HG03196 (cell line): Measurements from ENCODE around the gene GPR17.

Experiments used
- ATAC-seq: cut with Tn5 transposase; IDR thresholded peaks from one replicate; pipeline ENCODE4 v1.9.1; 2021; ENCODE audit not compliant: unreplicated experiment

GPR17 gene

DNA sequence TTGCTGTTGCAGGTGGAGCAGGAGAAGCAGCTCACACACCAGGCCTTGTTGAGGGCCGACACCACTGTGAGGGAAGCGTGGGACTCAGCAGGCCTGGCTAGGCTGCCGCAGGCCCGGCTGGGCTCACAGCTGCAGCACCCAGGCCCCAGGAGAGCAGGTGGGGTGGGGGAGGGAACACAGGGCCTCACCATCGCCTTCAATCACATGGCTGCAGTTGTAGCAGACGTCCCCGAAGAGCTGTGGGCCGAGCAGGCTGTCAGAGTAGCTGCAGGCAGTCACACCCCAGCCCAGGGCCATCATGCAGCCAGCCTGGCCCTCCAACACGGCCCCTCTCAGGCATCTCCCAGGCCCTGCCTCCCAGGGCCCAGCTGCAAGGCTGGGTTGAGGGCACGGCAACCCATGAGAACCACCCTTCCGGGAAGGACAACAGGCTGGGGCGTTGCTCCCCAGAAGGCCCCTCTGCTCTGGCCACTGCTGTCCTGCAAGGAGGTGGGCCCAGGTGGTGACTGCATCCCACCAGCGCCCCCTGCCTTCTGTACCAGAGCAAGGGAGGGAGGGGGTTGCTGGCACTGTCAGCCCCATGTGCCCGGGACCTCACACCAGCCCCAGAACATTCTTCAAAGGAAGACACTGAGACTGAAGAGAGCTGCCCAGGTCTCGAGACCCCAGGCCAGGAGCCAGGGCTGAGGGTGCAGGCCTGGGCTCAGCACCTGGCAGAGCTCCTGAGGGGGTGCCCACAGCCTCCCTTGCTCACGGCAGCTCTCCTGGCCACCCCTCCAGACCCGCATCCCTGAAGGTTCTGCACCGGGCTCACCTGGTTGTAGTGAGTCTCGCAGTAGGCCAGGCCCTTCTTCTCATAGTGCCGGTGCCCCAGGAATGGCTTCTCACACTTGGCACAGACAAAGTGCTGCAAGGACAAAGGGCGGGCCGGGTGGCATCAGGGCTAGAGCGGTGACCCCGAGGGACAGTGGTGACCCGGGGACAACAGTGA, 5.6 kb upstream of the GPR17 start:
- no peak for ATAC-seq

DNA sequence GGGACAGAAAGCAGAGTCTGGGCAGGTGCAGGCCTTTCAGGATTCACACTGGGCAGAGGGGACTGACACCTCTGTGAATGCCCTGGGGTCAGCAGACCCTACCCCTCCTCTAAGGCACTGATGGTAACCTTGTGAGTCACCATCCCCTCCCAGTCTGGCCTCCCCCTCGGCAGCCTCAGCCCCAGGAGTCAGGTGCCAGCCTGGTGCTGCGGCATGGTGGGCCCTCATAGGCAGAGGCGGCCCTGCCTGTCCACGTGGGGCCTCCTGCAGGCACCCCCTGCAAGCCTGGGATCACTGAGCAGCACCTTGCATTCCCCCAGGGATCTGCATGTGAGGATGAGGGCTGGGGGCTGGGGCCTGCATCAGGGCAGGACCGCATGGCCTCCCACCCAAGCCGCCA, 4.8 kb upstream of the GPR17 start:
- no peak for ATAC-seq

DNA sequence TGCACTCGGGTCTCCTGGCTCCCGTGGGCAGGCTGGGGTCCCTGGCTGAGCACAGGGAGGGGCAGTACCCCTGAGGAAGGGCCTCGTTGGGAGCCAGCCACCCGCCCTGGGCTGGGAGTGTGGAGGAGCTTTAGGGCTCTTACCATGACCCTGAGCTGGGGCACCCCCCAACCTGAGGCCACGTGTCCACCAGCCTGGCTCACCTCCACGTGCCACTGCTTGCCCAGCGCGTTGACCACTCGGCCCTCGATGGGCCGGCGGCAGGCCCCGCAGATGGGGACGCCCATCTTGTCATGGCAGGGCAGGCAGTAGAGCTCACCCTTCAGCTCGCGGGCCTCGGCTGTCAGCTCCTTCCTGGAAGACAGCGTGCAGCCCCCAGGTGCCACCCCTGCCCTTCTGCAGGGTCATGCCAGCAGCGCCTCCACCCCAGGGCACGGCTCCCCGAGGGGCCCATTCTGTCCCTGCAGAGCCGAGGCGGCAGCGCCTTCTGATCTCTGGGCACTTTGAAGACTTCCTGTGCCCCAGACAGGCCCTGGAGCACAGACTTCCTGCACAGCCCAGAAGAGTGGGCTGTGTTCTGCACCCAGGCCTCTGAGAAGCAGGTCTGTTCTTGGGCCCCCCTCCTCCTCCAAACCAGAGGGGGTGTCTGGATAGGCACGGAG, 4.0 kb upstream of the GPR17 start:
- ATAC-seq, result no peak

- no peak for ATAC-seq
Observed at GRCh38 chr2:127642706-127643438, 3.1 kb upstream of the GPR17 start.

DNA sequence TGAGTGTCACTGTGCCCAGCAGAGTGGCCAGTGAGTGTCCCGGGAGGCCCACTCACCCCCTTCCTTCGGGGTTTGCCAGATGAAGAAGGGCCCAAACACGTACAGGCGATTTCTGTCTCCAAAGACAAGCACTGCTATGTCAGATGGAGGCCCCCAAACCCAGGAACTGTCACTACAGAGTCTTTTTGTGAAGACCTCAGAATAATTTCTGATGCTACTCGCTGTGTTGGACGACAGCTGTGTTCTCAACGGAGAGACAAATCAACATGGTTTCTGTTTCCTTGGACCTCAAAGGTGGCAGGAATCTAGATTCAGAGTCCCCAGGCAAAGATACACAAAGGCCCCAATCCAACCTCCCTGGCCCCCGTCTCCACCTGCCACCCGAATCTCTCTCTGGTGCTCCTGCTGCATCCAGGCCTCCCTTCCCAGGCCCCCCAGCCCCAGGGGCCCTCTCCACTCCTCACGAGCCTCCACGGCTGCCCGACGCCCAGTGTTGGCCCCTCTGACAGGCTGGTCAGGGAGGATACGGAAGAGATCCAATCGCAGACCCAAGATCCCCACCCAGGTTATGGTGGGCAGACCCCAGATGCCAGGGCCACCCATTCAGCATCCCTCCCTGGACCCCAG, 2.4 kb upstream of the GPR17 start:
- ATAC-seq, result no peak

DNA sequence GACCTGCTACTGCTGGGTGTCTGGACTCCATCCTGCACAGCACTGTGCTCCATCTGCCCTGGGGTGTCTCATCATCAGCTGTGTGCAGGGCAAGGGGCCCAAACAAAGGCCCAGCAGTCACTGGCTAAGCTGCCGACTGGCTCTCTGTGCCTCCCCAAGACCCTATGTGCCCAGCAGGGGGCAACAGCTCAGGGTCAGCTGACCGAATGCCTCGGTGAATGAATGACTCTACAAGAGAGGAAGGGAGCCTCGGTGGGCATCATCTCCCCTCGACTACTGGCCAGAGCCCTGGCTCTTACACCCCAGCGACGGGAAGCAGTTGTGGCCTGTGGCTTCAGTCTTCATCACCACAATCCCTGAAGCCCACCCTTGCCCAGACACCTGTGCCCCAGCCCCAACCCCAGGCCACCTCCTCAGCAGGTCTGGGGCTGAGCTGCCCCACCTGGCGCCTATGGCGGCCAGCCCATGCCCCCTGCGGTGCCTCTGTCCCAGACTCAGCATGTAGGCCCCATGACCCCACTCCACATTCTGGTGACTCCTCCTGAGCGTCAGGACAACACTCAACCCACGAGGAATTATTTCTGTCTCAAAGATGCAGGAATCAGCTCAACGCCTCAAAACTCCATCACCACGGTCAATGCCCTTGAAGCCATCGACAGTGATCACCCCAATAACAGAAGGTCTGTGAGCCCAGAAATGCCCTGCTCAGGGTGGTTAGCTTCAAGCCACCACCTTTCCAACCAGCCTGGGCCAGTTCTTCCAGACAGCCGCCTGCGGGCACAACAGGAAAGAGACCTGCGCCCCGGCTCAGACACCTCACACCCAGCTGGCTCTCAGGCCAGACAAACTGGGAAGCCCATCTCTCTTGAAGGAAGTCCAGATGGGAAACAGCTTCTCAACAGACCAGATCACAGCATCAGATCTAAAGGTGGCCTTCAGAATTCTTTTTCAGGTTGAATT, 1.6 kb upstream of the GPR17 start:
- ATAC-seq, result no peak

- no peak for ATAC-seq
Observed at GRCh38 chr2:127645026-127645394, 943 bp upstream of the GPR17 start.

GRCh38 chr2:127646487-127647241, 711 bp downstream of the GPR17 start:
- no peak for ATAC-seq

- ATAC-seq, result no peak
Observed at GRCh38 chr2:127647242-127648190, 1.6 kb downstream of the GPR17 start.

DNA sequence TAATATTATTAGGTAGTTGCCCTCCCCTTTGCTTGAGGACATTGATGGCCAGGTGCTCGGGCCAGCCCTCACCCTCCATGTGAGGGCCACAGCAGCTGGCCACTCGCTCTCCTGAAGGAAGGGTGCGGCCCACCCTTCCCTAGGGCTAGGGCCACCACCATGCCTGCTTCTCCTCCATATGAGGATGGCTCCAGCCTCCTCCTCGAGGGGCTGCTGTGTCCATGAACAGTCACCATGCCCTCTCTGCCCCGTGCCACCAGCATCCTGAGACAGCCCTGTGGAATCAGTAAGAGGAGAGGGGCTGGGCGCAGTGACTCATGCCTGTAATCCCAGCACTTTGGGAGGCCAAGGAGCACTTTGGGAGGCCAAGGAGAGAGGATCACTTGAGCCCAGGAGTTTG, 2.4 kb downstream of the GPR17 start:
- no peak for ATAC-seq

GRCh38 chr2:127649100-127649611, 3.2 kb downstream of the GPR17 start:
- ATAC-seq, result no peak

DNA sequence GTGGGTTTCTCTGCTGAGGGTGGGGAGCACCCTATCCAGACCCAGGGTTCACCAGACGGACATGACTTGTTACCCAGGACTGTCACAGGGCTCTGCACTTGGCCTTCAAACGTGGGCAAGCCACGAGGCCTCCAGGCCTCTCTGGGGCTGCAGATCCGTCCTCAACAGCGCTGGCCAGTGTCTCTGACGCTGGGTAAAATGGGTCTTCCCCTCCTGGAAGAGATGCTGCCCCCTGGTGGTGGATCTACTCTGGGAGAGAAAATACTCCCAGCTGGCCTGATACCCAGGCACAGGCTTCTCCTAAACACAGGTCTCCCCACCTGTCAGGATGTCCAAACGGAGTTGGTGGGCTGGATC, 3.7 kb downstream of the GPR17 start:
- no peak for ATAC-seq

- ATAC-seq, result no peak
Observed at GRCh38 chr2:127650041-127650784, 4.3 kb downstream of the GPR17 start.

DNA sequence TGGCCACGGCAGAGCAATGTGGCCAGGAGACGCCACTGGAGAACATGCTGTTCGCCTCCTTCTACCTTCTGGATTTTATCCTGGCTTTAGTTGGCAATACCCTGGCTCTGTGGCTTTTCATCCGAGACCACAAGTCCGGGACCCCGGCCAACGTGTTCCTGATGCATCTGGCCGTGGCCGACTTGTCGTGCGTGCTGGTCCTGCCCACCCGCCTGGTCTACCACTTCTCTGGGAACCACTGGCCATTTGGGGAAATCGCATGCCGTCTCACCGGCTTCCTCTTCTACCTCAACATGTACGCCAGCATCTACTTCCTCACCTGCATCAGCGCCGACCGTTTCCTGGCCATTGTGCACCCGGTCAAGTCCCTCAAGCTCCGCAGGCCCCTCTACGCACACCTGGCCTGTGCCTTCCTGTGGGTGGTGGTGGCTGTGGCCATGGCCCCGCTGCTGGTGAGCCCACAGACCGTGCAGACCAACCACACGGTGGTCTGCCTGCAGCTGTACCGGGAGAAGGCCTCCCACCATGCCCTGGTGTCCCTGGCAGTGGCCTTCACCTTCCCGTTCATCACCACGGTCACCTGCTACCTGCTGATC, 4.9 kb downstream of the GPR17 start:
- ATAC-seq, result no peak

- ATAC-seq, result no peak
Observed at GRCh38 chr2:127651381-127651809, 5.4 kb downstream of the GPR17 start.

DNA sequence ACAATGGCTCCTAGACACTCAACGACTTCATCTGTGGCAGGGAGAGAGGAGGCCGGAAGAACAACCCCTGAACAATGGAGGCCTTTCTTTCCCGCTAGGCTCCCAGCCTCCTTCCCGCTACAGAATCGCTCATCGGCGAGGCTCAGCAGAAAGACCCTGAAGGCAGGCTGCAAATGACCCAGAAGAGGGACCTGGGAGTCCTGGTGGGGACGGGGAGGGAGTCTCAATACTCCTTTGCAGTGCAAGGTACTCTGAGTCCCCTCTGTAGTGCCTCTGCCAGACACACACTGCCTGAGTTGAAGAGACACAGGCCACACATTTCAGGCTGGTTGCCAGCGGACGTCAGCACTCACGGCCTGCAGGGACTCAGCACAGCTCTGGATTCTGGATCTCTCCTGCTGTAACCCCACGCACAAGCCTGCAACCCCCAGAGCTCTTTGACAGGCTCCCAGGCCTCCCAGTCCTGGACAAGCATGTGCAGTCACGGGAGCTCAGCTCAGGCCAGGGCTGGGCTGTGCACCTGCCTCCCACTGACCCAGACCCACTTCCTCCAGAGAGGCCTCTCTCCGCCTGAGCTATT, 6.1 kb downstream of the GPR17 start:
- ATAC-seq, result no peak
